Heart left ventricle (tissue), 16 donors: Measurements from ENCODE around the gene SFSWAP. TPM values are rescaled to one million over a fixed set of nuclear protein-coding genes. Genes with fewer than 3 reads are reported as not detected.

Source experiments
- ATAC-seq, 4 donors: fragments of 200-7000 bp; cut with Tn5 transposase; one replicate each; pipeline ENCODE4 v1.9.1; 2020 to 2022; ENCODE audit warnings: moderate library complexity in 4 of 4, mild to moderate bottlenecking in 3 of 4, moderate number of reproducible peaks in 1 of 4
- DNase-seq, 5 donors: peaks; one replicate each; pipeline ENCODE4 v3.0.0-alpha.2; 2020
- H3K27ac ChIP-seq, 12 donors: fragments of 200-600 bp; sonication (generic) in 4 of 12; one replicate each; pipeline versions ENCODE4 v1.5.0 to v1.8.0; 2016 to 2022; ENCODE audit warnings: mild to moderate bottlenecking in 2 of 12
- H3K27me3 ChIP-seq, 9 donors: fragments of 200-600 bp; sonication (generic) in 2 of 9; one replicate each; pipeline versions ENCODE4 v1.5.1 to v1.8.0; 2016 to 2022; ENCODE audit warnings: mild to moderate bottlenecking in 3 of 9
- H3K36me3 ChIP-seq, 9 donors: fragments of 200-600 bp; sonication (generic) in 2 of 9; one replicate each; pipeline versions ENCODE4 v1.5.0 to v1.8.0; 2018 to 2022; ENCODE audit warnings: mild to moderate bottlenecking in 2 of 9
- H3K4me1 ChIP-seq, 12 donors: fragments of 200-600 bp; sonication (generic) in 4 of 12; one replicate each; pipeline versions ENCODE4 v1.5.0 to v1.8.0; 2016 to 2022; ENCODE audit warnings: mild to moderate bottlenecking in 3 of 12
- H3K4me3 ChIP-seq, 12 donors: fragments of 200-600 bp; sonication (generic) in 4 of 12; one replicate each; pipeline versions ENCODE4 v1.5.0 to v1.8.0; 2017 to 2022; ENCODE audit warnings: mild to moderate bottlenecking in 9 of 12, moderate library complexity in 4 of 12
- H3K9me3 ChIP-seq, 12 donors: fragments of 200-600 bp; sonication (generic) in 4 of 12; one replicate each; pipeline versions ENCODE4 v1.5.0 to v1.8.0; 2016 to 2022; ENCODE audit warnings: mild to moderate bottlenecking in 1 of 12
- CTCF ChIP-seq, 12 donors: fragments of 200-600 bp; sonication (generic) in 4 of 12; IDR thresholded peaks; one replicate each; pipeline versions ENCODE4 v1.5.0 to v1.8.0; 2018 to 2022; ENCODE audit warnings: antibody characterized with exemption in 12 of 12, mild to moderate bottlenecking in 5 of 12
- POLR2A ChIP-seq, 2 donors: fragments of 450-650 bp; IDR thresholded peaks; one replicate each; pipeline ENCODE4 v1.6.1; 2017; ENCODE audit warnings: antibody characterized with exemption in 2 of 2, mild to moderate bottlenecking in 2 of 2, moderate library complexity in 2 of 2
- WGBS, 4 donors: extraction: QIAGEN DNeasy Blood & Tissue Kit in 2 of 4; methylation state at CpG; one replicate each; pipeline versions ENCODE4 v1.1.5 to v1.1.7; 2013 to 2018; 5-methylcytosine and 5-hydroxymethylcytosine counted together
- intact Hi-C, 10 donors: fragments of 100-400 bp; cut with DNase I; formaldehyde crosslinking; loops; one replicate each; pipeline versions ENCODE4 v1.11.1 to v1.14.2; 2022
- polyA plus RNA-seq, 2 donors: library from polyadenylated mRNA; stranded (reverse); fragments of 200-250 nt; gene quantifications; one replicate each; pipeline ENCODE4 v1.2.3, GENCODE V29; 2013
- total RNA-seq, 9 donors: library from RNA; depleted of rRNA in 2 of 9; stranded (reverse); fragments of >200 nt in 2 of 9; fragmentation: NEBNext Ultra II Directional in 3 of 9; extraction: Animal tissue kit (Norgen Biotek cat#: 25700) in 3 of 9; gene quantifications; one replicate each; pipeline versions ENCODE4 v1.1.0 to v1.2.4, GENCODE V29; 2016 to 2023
- donor health status: ischemic (EF 13 %, LVEDD 7.1; RV severe dilation, severe dysfunction).
- donor health status: healthy with polysubstance abuse.
- donor health status: DM: no; HTN: yes; CAD: no.
- donor health status: DM: no; HTN: no; CAD: no.
- donor health status: ischemic (EF 25% LVEDD 6.9; RV normal size, moderate dysfunction).
- donor health status: ischemic (EF 25% LVEDD 5.7; RV mildly dilated, moderate dysfunction).
- donor health status: healthy.
- donor health status: DM: yes; HTN: yes; CAD: no.
- donor health status: ischemic (EF 35%, LVEDD 5.7; RV mildly dilated, moderate dysfunction).
- donor health status: nonischemic (EF 11% LVEDD 7.7; RV severe dilation, severe dysfunction).
- donor health status: DM: yes; HTN: yes; CAD: no.
- donor health status: PGD.
- donor health status: ischemic (EF 29% LVEDD 5.4; RV normal size, mild dysfunction).
- donor health status: nonischemic (EF 23%, LVEDD 6.1; RV moderate dilation, normal function).

SFSWAP gene
- total and polyA plus RNA-seq, 11 donors = 10.4 to 25.1 (median 18.6) TPM

GRCh38 chr12:131795064-131795463, 84.2 kb downstream of the SFSWAP start:
- no peak for DNase-seq
- 86 to 89% (median 88%) methylated on average over 13 to 14 of the region's 14 CpGs for WGBS, 4 donors
- no peak overlapping the region for H3K4me3 ChIP-seq
- H3K4me1 ChIP-seq = no peaks in the 10 kb centered on the region
- H3K9me3 ChIP-seq = peaks cover 0 to 5% (median 0%) of the 10 kb centered on the region in 12 donors
- ATAC-seq = no peak
- no peak overlapping the region for H3K27ac ChIP-seq
- intact Hi-C loops = no loop called here
- H3K27me3 ChIP-seq = no peaks in the 10 kb centered on the region
- TF ChIP-seq POLR2A (IDR thresholded peaks at IDR 0.05) (no peak), CTCF (IDR thresholded peaks at IDR 0.05) (no peak)
- H3K36me3 ChIP-seq = peaks cover 0 to 92% (median 87%) of the 10 kb centered on the region in 9 donors

GRCh38 chr12:131795690-131796410, 85.0 kb downstream of the SFSWAP start:
- ATAC-seq (no peak), DNase-seq (no peak)
- peaks cover 0 to 91% (median 86%) of the 10 kb centered on the region in 9 donors for H3K36me3 ChIP-seq
- peaks cover 0 to 3% (median 0%) of the 10 kb centered on the region in 12 donors for H3K9me3 ChIP-seq
- WGBS, 4 donors = 66 to 74% (median 71%) methylated on average over 13 to 14 of the region's 15 CpGs
- intact Hi-C loops = no loop called here
- H3K4me3 ChIP-seq = no peak overlapping the region
- H3K4me1 ChIP-seq = no peaks in the 10 kb centered on the region
- TF ChIP-seq CTCF (IDR thresholded peaks at IDR 0.05) (no peak), POLR2A (IDR thresholded peaks at IDR 0.05) (no peak)
- no peaks in the 10 kb centered on the region for H3K27me3 ChIP-seq
- no peak overlapping the region for H3K27ac ChIP-seq

GRCh38 chr12:131796411-131796736, 85.5 kb downstream of the SFSWAP start:
- H3K27ac ChIP-seq = no peak overlapping the region
- TF ChIP-seq POLR2A (IDR thresholded peaks at IDR 0.05) (no peak), CTCF (IDR thresholded peaks at IDR 0.05) (no peak)
- WGBS, 4 donors = 94 to 97% (median 95%) methylated on average over 6 of the region's 6 CpGs
- ATAC-seq (no peak), DNase-seq (no peak)
- H3K4me3 ChIP-seq = no peak overlapping the region
- intact Hi-C loops = no loop called here
- H3K4me1 ChIP-seq = no peaks in the 10 kb centered on the region
- no peaks in the 10 kb centered on the region for H3K9me3 ChIP-seq
- peaks cover 0 to 88% (median 82%) of the 10 kb centered on the region in 9 donors for H3K36me3 ChIP-seq
- H3K27me3 ChIP-seq = no peaks in the 10 kb centered on the region

- 93 to 95% (median 94%) methylated on average over 9 to 28 of the region's 28 CpGs for WGBS, 4 donors
- no peak for DNase-seq
- peak in 1 of 4 donors; percentile 15 for ATAC-seq
- H3K27me3 ChIP-seq = no peaks in the 10 kb centered on the region
- intact Hi-C loops = no loop called here
- no peak overlapping the region for H3K27ac ChIP-seq
- H3K4me3 ChIP-seq = no peak overlapping the region
- H3K36me3 ChIP-seq = peaks cover 0 to 86% (median 79%) of the 10 kb centered on the region in 9 donors
- no peak for TF ChIP-seq POLR2A (IDR thresholded peaks at IDR 0.05)
- no peaks in the 10 kb centered on the region for H3K4me1 ChIP-seq
- no peaks in the 10 kb centered on the region for H3K9me3 ChIP-seq
Observed at GRCh38 chr12:131796754-131797587, 86.1 kb downstream of the SFSWAP start.
